ENCODE measurements around the gene ADK. TPM values are rescaled to one million over a fixed set of nuclear protein-coding genes. Genes with fewer than 3 reads are reported as not detected.

ADK gene
- total RNA-seq, 1 donor from 2014 or later, result 62.0 TPM

GRCh38 chr10:74610299-74610698 is 459.3 kb downstream of the ADK start:
- Mint-ChIP-seq H3K27ac (ENCODE audit: unreplicated experiment) (no peak overlapping the region), H3K27me3 (ENCODE audit: low read depth, unreplicated experiment) (no peaks in the 10 kb centered on the region), H3K36me3 (ENCODE audit: low read depth, unreplicated experiment) (peaks cover 12% of the 10 kb centered on the region), H3K4me1 (ENCODE audit: low read depth, unreplicated experiment) (peaks cover 9% of the 10 kb centered on the region), H3K4me3 (ENCODE audit: unreplicated experiment) (no peak overlapping the region), H3K9me3 (ENCODE audit: unreplicated experiment) (no peaks in the 10 kb centered on the region)
- Histone ChIP-seq H4K20me1 (ENCODE audit: insufficient read depth, low read length) (no peaks in the 10 kb centered on the region), H3K36me3 (ENCODE audit: insufficient read depth, low read length) (no peaks in the 10 kb centered on the region), H3K27ac (ENCODE audit: low read depth, low read length) (no peak overlapping the region), H3K9ac (ENCODE audit: low read length) (no peak overlapping the region), H3K4me2 (ENCODE audit: low read length) (no peak overlapping the region), H3K4me3 (ENCODE audit: insufficient read depth, low read depth, low read length) (no peak overlapping the region), H3K9me3 (ENCODE audit: insufficient read depth, low read depth, low read length) (no peaks in the 10 kb centered on the region), H3K4me1 (ENCODE audit: insufficient read depth, low read length) (no peaks in the 10 kb centered on the region), H3K79me2 (ENCODE audit: insufficient read depth, low read length) (no peaks in the 10 kb centered on the region), H2AFZ (ENCODE audit: low read depth, low read length) (no peak overlapping the region), H3K27me3 (ENCODE audit: insufficient read depth, low read length) (no peaks in the 10 kb centered on the region)
- TF ChIP-seq EZH2 (IDR thresholded peaks at IDR 0.05; ENCODE audit: insufficient read depth, low read length), result no peak
- no peak for TF ChIP-seq CTCF (IDR thresholded peaks at IDR 0.05; ENCODE audit: insufficient read depth, low read depth, low read length)
- DNase-seq (ENCODE audit: low read depth), result no peak
- FAIRE-seq, result no peak

GRCh38 chr10:74612195-74612594 is 461.2 kb downstream of the ADK start:
- Histone ChIP-seq H3K9ac (ENCODE audit: low read length) (no peak overlapping the region), H3K4me2 (ENCODE audit: low read length) (no peak overlapping the region), H2AFZ (ENCODE audit: low read depth, low read length) (no peak overlapping the region), H3K4me3 (ENCODE audit: insufficient read depth, low read depth, low read length) (no peak overlapping the region), H3K9me3 (ENCODE audit: insufficient read depth, low read depth, low read length) (no peaks in the 10 kb centered on the region), H3K79me2 (ENCODE audit: insufficient read depth, low read length) (no peaks in the 10 kb centered on the region), H3K27ac (ENCODE audit: low read depth, low read length) (no peak overlapping the region), H4K20me1 (ENCODE audit: insufficient read depth, low read length) (no peaks in the 10 kb centered on the region), H3K27me3 (ENCODE audit: insufficient read depth, low read length) (no peaks in the 10 kb centered on the region), H3K36me3 (ENCODE audit: insufficient read depth, low read length) (no peaks in the 10 kb centered on the region), H3K4me1 (ENCODE audit: insufficient read depth, low read length) (no peaks in the 10 kb centered on the region)
- H3K4me3 Mint-ChIP-seq (ENCODE audit: unreplicated experiment), result no peak overlapping the region
- H3K27ac Mint-ChIP-seq (ENCODE audit: unreplicated experiment), result no peak overlapping the region
- no peaks in the 10 kb centered on the region for H3K9me3 Mint-ChIP-seq (ENCODE audit: unreplicated experiment)
- H3K36me3 Mint-ChIP-seq (ENCODE audit: low read depth, unreplicated experiment), result peaks cover 11% of the 10 kb centered on the region
- TF ChIP-seq CTCF (IDR thresholded peaks at IDR 0.05; ENCODE audit: insufficient read depth, low read depth, low read length) (no peak), EZH2 (IDR thresholded peaks at IDR 0.05; ENCODE audit: insufficient read depth, low read length) (no peak)
- H3K27me3 Mint-ChIP-seq (ENCODE audit: low read depth, unreplicated experiment), result no peaks in the 10 kb centered on the region
- no peak for FAIRE-seq
- peaks cover 9% of the 10 kb centered on the region for H3K4me1 Mint-ChIP-seq (ENCODE audit: low read depth, unreplicated experiment)
- DNase-seq (ENCODE audit: low read depth), result peak; percentile 19

GRCh38 chr10:74620626-74621025 is 469.6 kb downstream of the ADK start:
- H3K27me3 Mint-ChIP-seq (ENCODE audit: low read depth, unreplicated experiment), result no peaks in the 10 kb centered on the region
- Histone ChIP-seq H3K9me3 (ENCODE audit: insufficient read depth, low read depth, low read length) (no peaks in the 10 kb centered on the region), H3K79me2 (ENCODE audit: insufficient read depth, low read length) (no peaks in the 10 kb centered on the region), H3K27ac (ENCODE audit: low read depth, low read length) (no peak overlapping the region), H4K20me1 (ENCODE audit: insufficient read depth, low read length) (no peaks in the 10 kb centered on the region), H3K4me1 (ENCODE audit: insufficient read depth, low read length) (no peaks in the 10 kb centered on the region), H3K4me3 (ENCODE audit: insufficient read depth, low read depth, low read length) (no peak overlapping the region), H3K27me3 (ENCODE audit: insufficient read depth, low read length) (no peaks in the 10 kb centered on the region), H3K4me2 (ENCODE audit: low read length) (no peak overlapping the region), H3K9ac (ENCODE audit: low read length) (no peak overlapping the region), H3K36me3 (ENCODE audit: insufficient read depth, low read length) (no peaks in the 10 kb centered on the region), H2AFZ (ENCODE audit: low read depth, low read length) (no peak overlapping the region)
- no peaks in the 10 kb centered on the region for H3K4me1 Mint-ChIP-seq (ENCODE audit: low read depth, unreplicated experiment)
- H3K36me3 Mint-ChIP-seq (ENCODE audit: low read depth, unreplicated experiment), result peaks cover 19% of the 10 kb centered on the region
- H3K27ac Mint-ChIP-seq (ENCODE audit: unreplicated experiment), result no peak overlapping the region
- H3K4me3 Mint-ChIP-seq (ENCODE audit: unreplicated experiment), result no peak overlapping the region
- TF ChIP-seq CTCF (IDR thresholded peaks at IDR 0.05; ENCODE audit: insufficient read depth, low read depth, low read length), result no peak
- FAIRE-seq (no peak), DNase-seq (ENCODE audit: low read depth) (no peak)
- peaks cover 5% of the 10 kb centered on the region for H3K9me3 Mint-ChIP-seq (ENCODE audit: unreplicated experiment)
